ENCODE measurements around the gene CAV1. TPM values are rescaled to one million over a fixed set of nuclear protein-coding genes. Genes with fewer than 3 reads are reported as not detected.
A peak's percentile ranks its signal among the peaks of the same experiment; 100 is the strongest.

The CAV1 gene
- total RNA-seq, 1 donor from 2014 or later: 387 TPM

GRCh38 chr7:116501425-116502167 lies 23.2 kb upstream of the CAV1 start:
- no peak for DNase-seq (ENCODE audit: missing footprints)
- ATAC-seq: no peak
- intact Hi-C loops (cut with DNase I): loop anchor here (1.0 kb wide), 1 partner anchor 23 kb away; no protein-coding TSS in a partner anchor

GRCh38 chr7:116502201-116503096 lies 22.4 kb upstream of the CAV1 start:
- ATAC-seq: no peak
- intact Hi-C loops (cut with DNase I): no loop called here
- no peak for DNase-seq (ENCODE audit: missing footprints)

GRCh38 chr7:116503835-116504234 lies 21.0 kb upstream of the CAV1 start:
- DNase-seq (ENCODE audit: missing footprints) (no peak), ATAC-seq (no peak)
- intact Hi-C loops (cut with DNase I): no loop called here

GRCh38 chr7:116505278-116505677 lies 19.6 kb upstream of the CAV1 start:
- intact Hi-C loops (cut with DNase I): no loop called here
- DNase-seq (ENCODE audit: missing footprints): no peak
- ATAC-seq: no peak

GRCh38 chr7:116505823-116506222 lies 19.0 kb upstream of the CAV1 start:
- ATAC-seq (no peak), DNase-seq (ENCODE audit: missing footprints) (no peak)
- intact Hi-C loops (cut with DNase I): no loop called here

- intact Hi-C loops (cut with DNase I): loop anchor here (5.0 kb wide), 1 partner anchor 158 kb away; no protein-coding TSS in a partner anchor
- DNase-seq (ENCODE audit: missing footprints): no peak
- no peak for ATAC-seq
Measured at GRCh38 chr7:116509982-116510579, 14.8 kb upstream of the CAV1 start.

- no peak for ATAC-seq
- intact Hi-C loops (cut with DNase I): loop anchor here (5.0 kb wide), 1 partner anchor 158 kb away; no protein-coding TSS in a partner anchor
- no peak for DNase-seq (ENCODE audit: missing footprints)
Measured at GRCh38 chr7:116510795-116511194, 14.0 kb upstream of the CAV1 start.

- intact Hi-C loops (cut with DNase I): loop anchor here (1.0 to 5.0 kb wide), 2 partner anchors 12 to 160 kb away; no protein-coding TSS in a partner anchor
- ATAC-seq: peak; percentile 93
- no peak for DNase-seq (ENCODE audit: missing footprints)
Measured at GRCh38 chr7:116511552-116512519, 13.0 kb upstream of the CAV1 start.

GRCh38 chr7:116512520-116513188 lies 12.2 kb upstream of the CAV1 start:
- DNase-seq (ENCODE audit: missing footprints) (no peak), ATAC-seq (no peak)
- intact Hi-C loops (cut with DNase I): loop anchor here (1.0 to 5.0 kb wide), 2 partner anchors 12 to 160 kb away; no protein-coding TSS in a partner anchor

GRCh38 chr7:116515584-116515983 lies 9.3 kb upstream of the CAV1 start:
- intact Hi-C loops (cut with DNase I): no loop called here
- ATAC-seq (no peak), DNase-seq (ENCODE audit: missing footprints) (no peak)

- no peak for ATAC-seq
- DNase-seq (ENCODE audit: missing footprints): no peak
- intact Hi-C loops (cut with DNase I): no loop called here
Measured at GRCh38 chr7:116516324-116516723, 8.5 kb upstream of the CAV1 start.

GRCh38 chr7:116517626-116518025 lies 7.2 kb upstream of the CAV1 start:
- intact Hi-C loops (cut with DNase I): no loop called here
- ATAC-seq: no peak
- DNase-seq (ENCODE audit: missing footprints): no peak

GRCh38 chr7:116518961-116519360 lies 5.9 kb upstream of the CAV1 start:
- intact Hi-C loops (cut with DNase I): no loop called here
- no peak for ATAC-seq
- no peak for DNase-seq (ENCODE audit: missing footprints)

- DNase-seq (ENCODE audit: missing footprints) (no peak), ATAC-seq (no peak)
- intact Hi-C loops (cut with DNase I): no loop called here
Measured at GRCh38 chr7:116521046-116521664, 3.7 kb upstream of the CAV1 start.

- intact Hi-C loops (cut with DNase I): no loop called here
- ATAC-seq (no peak), DNase-seq (ENCODE audit: missing footprints) (no peak)
Measured at GRCh38 chr7:116522247-116522646, 2.6 kb upstream of the CAV1 start.

- ATAC-seq (no peak), DNase-seq (ENCODE audit: missing footprints) (no peak)
- intact Hi-C loops (cut with DNase I): loop anchor here (1.0 to 2.0 kb wide), 4 partner anchors 12 to 85 kb away; no protein-coding TSS in a partner anchor
Measured at GRCh38 chr7:116524221-116524608, 621 bp upstream of the CAV1 start.

GRCh38 chr7:116525298-116525912 lies 569 bp downstream of the CAV1 start:
- DNase-seq (ENCODE audit: missing footprints): peak; percentile 72
- intact Hi-C loops (cut with DNase I): loop anchor here (2.0 kb wide), 2 partner anchors 77 to 87 kb away; no protein-coding TSS in a partner anchor
- peak; percentile 44 for ATAC-seq

Data from Right ventricle myocardium inferior (tissue), 1 donor.